HepG2 (cell line): ENCODE data around the gene IL17RC. TPM values are rescaled to one million over a fixed set of nuclear protein-coding genes. Genes with fewer than 3 reads are reported as not detected.

Experiments
- AGO2 ChIP-seq: fragments of 200-400 bp; formaldehyde crosslinking; optimal IDR thresholded peaks from 2 replicates; pipeline ENCODE3; 2017; ENCODE audit warnings: mild to moderate bottlenecking, low read depth, low read length, moderate library complexity
- ERF ChIP-seq: IDR thresholded peaks from 2 replicates; pipeline ENCODE4 v1.6.1; 2018; ENCODE audit warnings: missing biosample characterization, missing genetic modification reagents
- FOXP1 ChIP-seq, 2 experiments: fragments of 450-650 bp in 1 of 2; IDR thresholded peaks; 2 replicates each; pipeline ENCODE4 v1.6.1; 2017 to 2018; ENCODE audit warnings: antibody characterized with exemption in 1 of 2
- HDAC6 ChIP-seq: fragments of 200-600 bp; sonication (generic); IDR thresholded peaks from 2 replicates; pipeline ENCODE4 v1.7.0; 2017; ENCODE audit warnings: mild to moderate bottlenecking, antibody characterized with exemption, low read length, low read depth
- KAT2B ChIP-seq: fragments of 150-350 bp; IDR thresholded peaks from 2 replicates; pipeline ENCODE4 v1.6.1; 2014; ENCODE audit warnings: low read depth, low read length, borderline replicate concordance
- MTF1 ChIP-seq: sonication (generic); formaldehyde crosslinking; IDR thresholded peaks from 2 replicates; pipeline ENCODE4 v1.5.0; 2020; ENCODE audit warnings: missing genetic modification reagents
- MTF2 ChIP-seq: sonication (generic); formaldehyde crosslinking; IDR thresholded peaks from 2 replicates; pipeline ENCODE4 v1.5.0; 2020; ENCODE audit warnings: missing genetic modification reagents, borderline replicate concordance
- NCOA5 ChIP-seq: sonication (generic); formaldehyde crosslinking; IDR thresholded peaks from 2 replicates; pipeline ENCODE4 v1.4.0; 2020; ENCODE audit warnings: missing genetic modification reagents
- NRL ChIP-seq: sonication (generic); formaldehyde crosslinking; IDR thresholded peaks from 2 replicates; pipeline ENCODE4 v1.5.0; 2020; ENCODE audit warnings: missing genetic modification reagents, mild to moderate bottlenecking, moderate library complexity, borderline replicate concordance
- PHF8 ChIP-seq: sonication (generic); formaldehyde crosslinking; IDR thresholded peaks from 2 replicates; pipeline ENCODE4 v1.5.0; 2020; ENCODE audit warnings: missing genetic modification reagents
- RARA ChIP-seq: IDR thresholded peaks from 2 replicates; pipeline ENCODE4 v1.6.1; 2016; ENCODE audit warnings: missing genetic modification reagents, missing compliant biosample characterization
- SOX13 ChIP-seq, 3 experiments: fragments of 450-650 bp in 1 of 3; sonication (generic) in 1 of 3; formaldehyde crosslinking in 1 of 3; IDR thresholded peaks in 2 of 3; conservative IDR thresholded peaks in 1 of 3; 2 replicates each; pipeline versions ENCODE4 v1.5.0 to v1.6.1; 2016 to 2020; ENCODE audit warnings: antibody characterized with exemption in 1 of 3, mild to moderate bottlenecking in 1 of 3, missing compliant biosample characterization in 1 of 3, missing genetic modification reagents in 1 of 3, moderate library complexity in 1 of 3
- ZMYM3 ChIP-seq: sonication (generic); formaldehyde crosslinking; IDR thresholded peaks from 2 replicates; pipeline ENCODE4 v1.5.1; 2020; ENCODE audit warnings: mild to moderate bottlenecking, missing genetic modification reagents
- ZNF121 ChIP-seq: sonication (generic); formaldehyde crosslinking; IDR thresholded peaks from 2 replicates; pipeline ENCODE4 v1.5.0; 2020; ENCODE audit warnings: mild to moderate bottlenecking, missing genetic modification reagents
- ZNF276 ChIP-seq: sonication (generic); formaldehyde crosslinking; IDR thresholded peaks from 2 replicates; pipeline ENCODE4 v1.4.0; 2020; ENCODE audit warnings: mild to moderate bottlenecking, low read depth, missing genetic modification reagents
- ZNF431 ChIP-seq: sonication (generic); formaldehyde crosslinking; IDR thresholded peaks from 2 replicates; pipeline ENCODE4 v1.9.0; 2022; ENCODE audit warnings: missing genetic modification reagents, low read depth, mild to moderate bottlenecking, borderline replicate concordance
- ZNF460 ChIP-seq: sonication (generic); formaldehyde crosslinking; IDR thresholded peaks from 2 replicates; pipeline ENCODE4 v1.5.1; 2020; ENCODE audit warnings: missing genetic modification reagents, mild to moderate bottlenecking, borderline replicate concordance
- ZNF503 ChIP-seq: sonication (generic); formaldehyde crosslinking; IDR thresholded peaks from 2 replicates; pipeline ENCODE4 v1.4.0; 2020; ENCODE audit warnings: missing genetic modification reagents
- ZSCAN29 ChIP-seq: sonication (generic); formaldehyde crosslinking; conservative IDR thresholded peaks from 2 replicates; pipeline ENCODE4 v1.4.0; 2020; ENCODE audit warnings: mild to moderate bottlenecking, missing genetic modification reagents
- polyA plus RNA-seq, 8 experiments: library from polyadenylated mRNA; depleted of rRNA in 3 of 8; stranded (reverse) in 7 of 8; unstranded in 1 of 8; fragments of >200 nt; fragmentation: Illumina TruSeq in 4 of 8; extraction: Trizol in 4 of 8; gene quantifications; 2 replicates each; pipeline versions ENCODE4 v1.2.1 to v1.2.3, GENCODE V29; 2011 to 2016; ENCODE audit warnings: low read depth in 4 of 8, missing spikeins in 1 of 8, mixed read lengths in 1 of 8; ENCODE audit not compliant: insufficient read depth in 1 of 8
- total RNA-seq, 5 experiments: library from RNA; depleted of rRNA; stranded (reverse); fragments of >200 nt; fragmentation: Illumina TruSeq; extraction: Trizol; gene quantifications; 2 replicates each; pipeline ENCODE4 v1.2.3, GENCODE V29; 2016; ENCODE audit warnings: low read depth in 1 of 5

Gene IL17RC
- total and polyA plus RNA-seq, 2 of the 13 experiments (the other 11 are each of a cell fraction or from before 2014, with no cell fraction given) = 20.7 to 24.0 TPM

GRCh38 chr3:9916734-9917680 lies at the start of gene IL17RC (continued):
- TF ChIP-seq PHF8 (CRISPR knock-in tag) (peak; percentile 42; the same call in 1 of the 2 replicates), ZNF460 (no peak), ZSCAN29 (CRISPR knock-in tag) (no peak), NRL (CRISPR knock-in tag) (no peak), AGO2 (peak; percentile 87), ZNF276 (CRISPR knock-in tag) (no peak), MTF1 (no peak), RARA (CRISPR knock-in tag) (no peak), KAT2B (no peak), FOXP1 (IDR thresholded peaks at IDR 0.05) (no peak), FOXP1 (CRISPR knock-in tag; IDR thresholded peaks at IDR 0.05) (no peak), ERF (CRISPR knock-in tag) (peak; percentile 28; the same call in 1 of the 2 replicates), HDAC6 (no peak), ZNF503 (CRISPR knock-in tag) (no peak), ZNF431 (no peak), SOX13 (IDR thresholded peaks at IDR 0.05) (no peak), SOX13 (CRISPR knock-in tag; conservative IDR thresholded peaks at IDR 0.05 in 1 of 2, IDR thresholded peaks at IDR 0.05 in 1 of 2) (peak in 1 of 2 experiments; percentile 15; a peak in 1 of 4 replicates), NCOA5 (CRISPR knock-in tag) (no peak), ZNF121 (no peak), MTF2 (CRISPR knock-in tag) (no peak), ZMYM3 (CRISPR knock-in tag) (no peak)
